ENCODE measurements around the gene UBE2B. TPM values are rescaled to one million over a fixed set of nuclear protein-coding genes. Genes with fewer than 3 reads are reported as not detected.
A peak's percentile ranks its signal among the peaks of the same experiment; 100 is the strongest.
"Not testable (repeated sequence)": the region's sequence is repeated elsewhere in the genome, so short reads cannot be mapped to it uniquely, and the experiment has no call there.

UBE2B gene
- total RNA-seq, 1 experiment from 2014 or later: 42.8 TPM

DNA sequence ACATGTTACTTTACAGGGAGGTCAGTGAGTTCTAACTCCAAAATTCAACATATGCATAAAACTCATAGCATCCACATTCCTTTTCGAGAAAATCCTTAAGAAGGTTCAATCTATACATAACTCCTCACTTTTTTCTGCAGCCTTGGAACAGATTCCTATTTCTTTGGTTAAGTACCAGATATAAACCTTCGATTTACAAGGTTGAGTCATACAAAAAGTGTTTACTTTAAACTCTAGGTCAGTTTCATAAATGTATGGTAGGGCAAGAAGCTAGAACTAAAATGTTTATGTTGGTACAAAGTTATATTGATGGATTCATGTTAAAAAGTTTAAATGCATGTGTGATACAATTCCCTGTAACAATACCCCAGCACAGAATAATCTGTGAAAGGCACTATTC is 20.9 kb downstream of the UBE2B start:
- in situ Hi-C loops (cut with HindIII; ENCODE audit: low pct_unique_long_range_greater_than_20kb, low sequenced_read_pairs): no loop called here
- DNase-seq (ENCODE audit: low read depth, low spot score): no peak

DNA sequence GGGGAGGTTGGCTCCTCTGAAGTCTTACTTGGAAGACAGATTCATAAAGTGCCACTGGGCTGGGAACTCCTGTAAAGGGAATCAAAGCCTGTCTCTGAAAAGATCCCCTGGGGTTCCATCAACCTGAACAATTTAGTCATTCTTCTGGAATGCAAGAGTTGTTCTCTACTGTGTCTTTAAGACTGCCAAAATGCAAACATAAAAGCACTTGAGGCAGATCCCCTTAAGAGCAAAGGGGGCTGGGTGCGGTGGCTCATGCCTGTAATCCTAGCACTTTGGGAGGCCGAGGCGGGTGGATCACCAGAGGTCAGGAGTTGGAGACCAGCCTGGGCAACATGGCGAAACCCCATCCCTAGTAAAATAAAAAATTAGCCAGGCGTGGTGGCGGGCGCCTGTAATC is 23.6 kb downstream of the UBE2B start:
- in situ Hi-C loops (cut with HindIII; ENCODE audit: low pct_unique_long_range_greater_than_20kb, low sequenced_read_pairs): no loop called here
- no peak for DNase-seq (ENCODE audit: low read depth, low spot score)

DNA sequence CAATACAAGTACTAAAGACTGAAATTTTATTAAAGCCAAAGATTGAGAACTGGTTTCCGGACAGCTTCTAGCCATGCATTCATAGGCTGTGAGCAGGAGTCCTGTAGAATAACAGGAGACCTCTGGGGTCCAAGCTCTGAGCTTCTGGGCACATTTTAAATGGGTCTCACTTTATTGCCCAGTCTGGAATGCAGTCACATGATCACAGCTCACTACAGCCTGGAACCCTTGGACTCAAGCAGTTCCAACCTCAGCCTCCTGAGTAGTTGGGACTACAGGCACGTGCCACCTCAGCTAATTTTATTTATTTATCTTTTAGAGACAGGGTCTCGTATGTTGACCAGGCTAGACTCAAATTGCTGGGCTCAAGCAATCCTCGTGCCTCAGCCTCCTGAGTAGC is 24.9 kb downstream of the UBE2B start:
- in situ Hi-C loops (cut with HindIII; ENCODE audit: low pct_unique_long_range_greater_than_20kb, low sequenced_read_pairs): no loop called here
- DNase-seq (ENCODE audit: low read depth, low spot score): no peak

DNA sequence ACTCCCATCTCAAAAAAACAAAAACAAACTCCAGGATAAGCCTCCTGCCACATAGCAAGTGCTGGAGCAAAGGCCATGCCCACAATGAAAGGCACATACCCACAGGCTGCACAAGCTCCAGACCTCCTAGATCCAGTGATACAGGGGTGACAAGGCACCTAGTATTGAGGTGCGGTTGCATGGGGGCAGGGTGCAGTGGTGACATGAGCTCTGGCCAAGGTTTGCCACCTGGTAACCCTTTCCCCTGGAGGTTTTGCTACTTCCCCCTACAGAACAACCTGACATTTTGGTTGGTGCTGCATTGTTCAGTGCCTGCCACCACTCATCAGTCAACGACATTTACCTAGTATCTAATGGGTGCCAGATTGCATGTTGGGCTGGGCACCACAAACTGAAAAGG is 25.8 kb downstream of the UBE2B start:
- in situ Hi-C loops (cut with HindIII; ENCODE audit: low pct_unique_long_range_greater_than_20kb, low sequenced_read_pairs): no loop called here
- DNase-seq (ENCODE audit: low read depth, low spot score): no peak

DNA sequence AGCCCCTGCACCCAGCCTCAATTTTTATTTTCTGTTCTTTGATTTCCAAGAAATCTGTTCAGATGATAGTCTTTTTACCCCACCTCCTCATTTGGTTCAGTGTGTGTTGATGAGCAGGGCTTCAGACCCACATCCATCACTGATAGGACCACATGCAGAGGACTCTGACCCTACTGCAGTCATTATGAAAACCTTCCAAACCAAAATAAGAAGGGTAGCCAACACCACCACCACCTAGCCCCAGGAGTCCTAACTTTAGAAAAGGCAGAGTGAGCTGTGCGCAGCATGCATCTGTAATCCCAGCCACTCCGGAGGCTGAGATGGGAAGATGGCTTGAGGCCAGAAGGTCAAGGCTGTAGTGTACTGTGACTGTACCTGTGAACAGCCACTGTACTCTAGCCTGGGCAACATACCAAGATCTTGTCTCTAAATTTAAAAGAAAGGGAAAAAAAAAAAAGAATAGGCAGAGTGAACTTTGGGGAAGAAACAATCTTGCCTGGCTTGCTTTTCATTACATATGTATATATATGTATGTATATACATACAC is 27.3 kb downstream of the UBE2B start:
- no peak for DNase-seq (ENCODE audit: low read depth, low spot score)
- in situ Hi-C loops (cut with HindIII; ENCODE audit: low pct_unique_long_range_greater_than_20kb, low sequenced_read_pairs): no loop called here

DNA sequence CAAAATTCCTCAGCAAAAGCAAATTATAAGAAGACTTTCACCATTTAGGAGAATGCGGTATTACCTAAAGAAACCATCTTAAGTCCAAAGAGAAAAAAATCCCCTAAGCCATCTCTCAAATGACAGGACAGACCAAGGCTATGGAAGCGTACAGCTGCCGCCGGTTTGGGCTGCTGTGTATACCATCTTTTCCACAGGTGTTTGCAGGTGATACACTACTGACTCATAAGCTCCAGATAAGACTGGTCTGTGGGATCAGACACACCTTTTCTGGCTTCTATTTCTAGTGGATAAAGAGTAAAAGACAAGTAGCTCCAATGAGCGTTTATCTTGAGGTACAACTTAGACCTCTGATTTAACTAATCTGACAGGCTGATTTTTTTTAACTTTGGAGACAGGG is 32.6 kb downstream of the UBE2B start:
- in situ Hi-C loops (cut with HindIII; ENCODE audit: low pct_unique_long_range_greater_than_20kb, low sequenced_read_pairs): no loop called here
- no peak for DNase-seq (ENCODE audit: low read depth, low spot score)

DNA sequence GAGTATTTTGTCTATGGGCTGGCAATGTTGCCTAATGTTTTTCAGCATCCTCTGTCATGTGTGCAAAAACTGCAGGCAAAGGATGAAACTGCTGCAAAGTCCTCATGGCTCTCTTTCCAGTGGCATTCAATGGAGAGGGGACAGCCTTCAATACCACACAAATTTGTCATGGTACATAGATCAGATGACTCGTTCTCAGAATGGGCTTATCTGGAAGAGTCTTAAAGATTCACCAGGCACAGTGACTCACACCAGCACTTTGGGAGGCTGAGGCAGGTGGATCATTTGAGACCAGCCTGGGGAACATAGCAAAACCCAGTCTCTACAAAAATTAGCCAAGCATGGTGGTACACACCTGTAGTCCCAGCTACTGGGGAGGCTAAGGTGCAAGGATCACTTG is 35.0 kb downstream of the UBE2B start:
- no peak for DNase-seq (ENCODE audit: low read depth, low spot score)
- in situ Hi-C loops (cut with HindIII; ENCODE audit: low pct_unique_long_range_greater_than_20kb, low sequenced_read_pairs): no loop called here

DNA sequence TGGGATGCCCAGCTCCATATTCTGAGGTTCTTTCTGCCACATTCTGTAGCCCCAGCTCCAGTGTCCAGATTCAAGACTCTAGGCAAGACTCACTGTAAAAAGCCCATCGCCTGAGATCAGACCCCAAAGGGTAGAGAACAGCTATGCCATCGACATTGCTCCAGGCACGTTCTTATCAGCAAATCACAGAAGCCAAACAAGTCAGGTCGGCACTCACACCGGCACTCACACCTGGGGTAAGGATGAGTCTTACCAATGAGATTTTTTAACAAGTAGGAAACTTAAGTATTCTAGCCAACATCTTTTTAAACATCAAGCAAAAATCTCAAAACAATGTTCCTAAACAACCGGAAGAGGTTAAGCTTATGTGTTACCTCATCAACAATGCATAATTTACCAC is 38.0 kb downstream of the UBE2B start:
- in situ Hi-C loops (cut with HindIII; ENCODE audit: low pct_unique_long_range_greater_than_20kb, low sequenced_read_pairs): no loop called here
- DNase-seq (ENCODE audit: low read depth, low spot score): no peak

DNA sequence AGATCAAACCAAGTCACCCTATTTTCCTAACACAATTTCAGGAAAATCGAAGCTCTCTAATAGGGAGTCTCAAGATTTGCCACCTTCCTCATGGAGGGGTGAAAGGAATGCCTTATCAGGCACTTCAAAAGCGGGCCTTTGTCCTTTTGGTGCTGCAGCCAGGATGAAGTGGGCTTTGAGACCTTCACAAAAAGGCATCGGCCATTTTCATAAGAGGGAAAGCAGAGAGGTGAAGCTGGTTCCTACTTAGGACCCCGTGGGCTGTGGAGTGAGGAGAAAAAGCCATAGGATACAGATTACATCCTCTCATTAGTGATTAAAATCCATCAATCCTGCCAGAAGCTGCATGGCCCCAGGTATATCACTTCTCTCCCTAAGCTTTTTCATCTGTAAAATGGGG is 39.5 kb downstream of the UBE2B start:
- no peak for DNase-seq (ENCODE audit: low read depth, low spot score)
- in situ Hi-C loops (cut with HindIII; ENCODE audit: low pct_unique_long_range_greater_than_20kb, low sequenced_read_pairs): no loop called here

DNA sequence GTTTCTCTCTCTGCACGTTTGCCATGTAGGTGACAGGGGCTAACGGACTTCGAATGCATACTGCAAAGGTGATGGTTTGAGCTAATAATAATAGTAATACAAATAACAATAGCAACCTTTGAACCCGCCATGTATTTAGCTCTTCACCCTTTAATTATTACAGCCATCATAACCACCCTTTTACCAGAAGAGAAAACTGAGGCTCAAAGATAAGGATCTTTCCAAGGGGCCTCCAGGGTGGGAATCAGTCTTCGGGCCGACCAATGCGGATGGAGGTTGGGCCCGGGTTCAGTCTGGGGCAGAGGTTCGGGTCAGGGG is 39.8 kb downstream of the UBE2B start:
- in situ Hi-C loops (cut with HindIII; ENCODE audit: low pct_unique_long_range_greater_than_20kb, low sequenced_read_pairs): no loop called here
- DNase-seq (ENCODE audit: low read depth, low spot score): no peak

DNA sequence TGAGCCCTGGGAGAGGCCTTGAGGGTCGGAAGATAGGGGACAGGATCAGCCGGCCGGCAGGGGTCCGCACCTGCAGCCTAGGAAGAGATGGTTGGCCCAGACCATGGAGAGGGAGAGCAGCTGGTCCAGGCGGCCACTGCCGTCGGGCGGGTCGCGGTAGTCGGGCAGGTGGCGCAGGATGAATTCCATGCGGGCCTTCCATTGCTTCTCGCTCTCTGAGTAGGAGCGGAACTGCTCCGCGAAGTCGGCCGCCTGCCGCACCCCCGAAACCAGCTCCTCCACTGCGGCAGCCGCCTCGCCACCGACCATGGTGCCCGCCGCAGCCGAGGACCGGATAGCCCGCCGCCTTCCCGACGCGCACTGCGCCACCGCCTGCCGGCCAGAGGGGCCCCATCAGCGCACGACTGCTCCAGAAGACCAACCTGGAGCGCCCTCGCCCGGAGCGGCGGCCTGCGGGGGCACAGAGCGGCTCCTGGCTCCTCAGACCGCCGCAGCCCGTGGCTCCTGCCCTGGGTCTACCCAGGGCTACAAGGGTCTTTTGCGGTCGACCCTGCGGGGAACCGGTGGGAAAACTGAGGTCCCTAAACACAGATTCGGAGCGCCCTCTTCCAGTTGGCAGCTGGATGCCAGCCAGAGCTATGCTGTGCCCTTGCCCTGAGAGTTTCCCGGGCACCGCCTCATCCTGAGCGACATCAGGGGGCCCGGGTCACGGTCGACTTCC is 40.3 kb downstream of the UBE2B start, which contains the start of gene CDKN2AIPNL:
TSS of gene CDKN2AIPNL (minus strand) at position 336 of the 721 bp plus-strand sequence. CDS start at position 309, 27 bp downstream.
- in situ Hi-C loops (cut with HindIII; ENCODE audit: low pct_unique_long_range_greater_than_20kb, low sequenced_read_pairs): no loop called here

DNA sequence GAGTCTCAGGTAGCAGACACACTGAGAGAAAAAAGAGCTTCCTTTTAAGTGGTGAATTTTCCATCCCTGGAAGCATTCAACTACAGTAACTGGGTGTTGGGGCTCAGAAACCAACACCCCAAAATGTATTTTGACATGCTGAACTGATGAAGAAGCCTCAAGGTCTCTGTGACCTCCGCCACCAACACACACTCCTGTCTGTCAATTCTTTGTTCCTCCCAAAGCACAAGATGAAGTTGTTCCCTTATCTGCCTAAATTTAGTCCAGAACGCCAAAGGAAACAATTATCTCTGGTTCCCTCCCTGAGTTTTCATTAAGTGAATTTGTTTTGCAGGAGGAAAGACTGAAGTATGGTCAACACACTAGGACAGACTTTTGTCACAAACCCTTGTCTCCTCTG is 41.7 kb downstream of the UBE2B start:
- in situ Hi-C loops (cut with HindIII; ENCODE audit: low pct_unique_long_range_greater_than_20kb, low sequenced_read_pairs): no loop called here
- DNase-seq (ENCODE audit: low read depth, low spot score): no peak

More for the DNA sequence above, 40.3 kb downstream of the UBE2B start, which contains the start of gene CDKN2AIPNL:
- peak; percentile 85 for DNase-seq (ENCODE audit: low read depth, low spot score)

DNA sequence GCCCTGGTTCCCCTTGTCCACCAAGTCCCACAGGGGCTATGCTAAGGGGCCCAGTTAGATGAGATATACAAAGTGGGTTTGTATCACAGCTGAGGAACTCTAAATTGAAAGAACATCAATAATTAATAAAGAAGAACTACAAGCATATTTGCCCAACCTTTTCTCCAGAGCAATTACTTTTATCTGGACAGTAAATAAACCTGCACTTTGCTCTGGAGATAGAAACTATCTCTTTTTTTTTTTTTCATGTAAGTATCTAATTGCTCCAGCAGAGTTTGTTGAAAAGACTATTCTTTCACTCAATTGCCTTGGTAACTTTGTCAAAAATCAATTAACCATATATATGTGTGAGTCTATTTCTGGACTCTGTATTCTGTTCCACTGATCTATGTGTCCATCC is 46.3 kb downstream of the UBE2B start:
- DNase-seq (ENCODE audit: low read depth, low spot score): no peak
- in situ Hi-C loops (cut with HindIII; ENCODE audit: low pct_unique_long_range_greater_than_20kb, low sequenced_read_pairs): no loop called here

DNA sequence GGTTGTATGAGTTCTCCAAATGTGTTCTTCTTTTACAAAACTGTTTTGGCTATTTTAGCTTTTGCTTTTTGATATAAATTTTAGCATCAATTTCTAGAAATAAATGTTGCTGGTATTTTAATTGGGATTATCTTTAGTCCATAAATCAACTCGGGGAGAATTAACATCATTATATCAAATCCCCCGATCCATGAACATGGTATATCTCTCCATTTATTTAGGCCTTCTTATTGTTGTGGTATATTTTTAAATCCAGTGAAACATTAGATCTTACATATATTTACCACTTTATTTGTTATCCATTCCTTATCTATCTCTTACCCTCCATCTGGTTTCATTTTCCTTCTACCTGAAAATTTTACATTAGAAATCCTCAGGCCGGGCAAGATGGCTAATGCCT is 47.6 kb downstream of the UBE2B start:
- in situ Hi-C loops (cut with HindIII; ENCODE audit: low pct_unique_long_range_greater_than_20kb, low sequenced_read_pairs): no loop called here
- no peak for DNase-seq (ENCODE audit: low read depth, low spot score)

DNA sequence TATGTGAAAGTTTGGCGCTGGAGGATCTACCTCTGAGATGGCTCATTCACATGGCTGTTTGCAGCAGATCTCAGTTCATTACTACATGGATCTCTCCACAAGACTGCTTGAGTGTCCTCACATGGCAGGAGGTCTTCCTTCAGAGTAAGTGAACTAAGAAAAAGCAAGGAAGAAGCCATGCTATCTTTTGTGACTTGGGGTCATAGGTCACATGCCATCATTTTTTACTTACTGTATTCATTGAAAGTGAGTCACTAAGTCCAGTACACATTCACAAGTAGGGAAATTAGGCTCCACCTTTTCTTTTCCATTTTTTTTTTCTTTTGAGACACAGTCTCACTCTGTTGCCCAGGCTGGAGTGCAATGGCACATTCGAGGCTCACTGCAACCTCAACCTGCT is 49.0 kb downstream of the UBE2B start:
- DNase-seq (ENCODE audit: low read depth, low spot score): no peak
- in situ Hi-C loops (cut with HindIII; ENCODE audit: low pct_unique_long_range_greater_than_20kb, low sequenced_read_pairs): no loop called here

DNA sequence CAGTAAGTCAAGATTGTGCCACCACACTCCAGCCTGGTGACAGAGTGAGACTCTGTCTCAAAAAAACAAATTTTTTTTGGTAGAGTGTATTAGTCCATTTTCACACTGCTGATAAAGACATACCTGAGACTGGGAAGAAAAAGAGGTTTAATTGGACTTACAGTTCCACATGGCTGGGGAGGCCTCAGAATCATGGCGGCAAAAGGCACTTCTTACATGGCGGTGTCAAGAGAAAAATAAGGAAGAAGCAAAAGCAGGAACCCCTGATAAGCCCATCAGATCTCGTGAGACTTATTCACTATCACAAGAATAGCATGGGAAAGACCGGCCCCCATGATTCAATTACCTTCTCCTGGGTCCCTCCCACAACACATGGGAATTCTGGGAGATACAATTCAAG is 49.7 kb downstream of the UBE2B start:
- in situ Hi-C loops (cut with HindIII; ENCODE audit: low pct_unique_long_range_greater_than_20kb, low sequenced_read_pairs); DNase-seq (ENCODE audit: low read depth, low spot score): not testable (repeated sequence)

DNA sequence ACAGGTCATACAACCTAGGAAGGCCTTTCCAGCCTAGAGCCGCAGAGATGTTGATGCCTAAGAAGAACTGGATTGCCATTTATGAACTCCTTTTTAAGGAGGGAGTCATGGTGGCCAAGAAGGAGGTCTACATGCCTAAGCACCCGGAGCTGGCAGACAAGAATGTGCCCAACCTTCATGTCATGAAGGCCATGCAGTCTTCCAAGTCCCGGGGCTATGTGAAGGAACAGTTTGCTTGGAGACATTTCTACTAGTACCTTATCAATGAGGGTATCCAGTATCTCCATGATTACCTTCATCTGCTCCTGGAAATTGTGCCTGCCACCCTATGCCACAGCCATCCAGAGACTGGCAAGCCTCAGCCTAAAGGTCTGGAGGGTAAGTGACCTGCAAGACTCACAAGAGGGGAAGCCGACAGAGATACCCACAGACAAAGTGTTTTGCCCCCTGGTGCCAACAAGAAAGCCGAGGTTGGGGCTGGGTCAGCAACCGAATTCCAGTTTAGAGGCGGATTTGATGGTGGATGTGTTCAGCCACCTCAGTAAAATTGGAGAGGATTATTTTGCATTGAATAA is 51.5 kb downstream of the UBE2B start:
- no peak for DNase-seq (ENCODE audit: low read depth, low spot score)
- in situ Hi-C loops (cut with HindIII; ENCODE audit: low pct_unique_long_range_greater_than_20kb, low sequenced_read_pairs): no loop called here

DNA sequence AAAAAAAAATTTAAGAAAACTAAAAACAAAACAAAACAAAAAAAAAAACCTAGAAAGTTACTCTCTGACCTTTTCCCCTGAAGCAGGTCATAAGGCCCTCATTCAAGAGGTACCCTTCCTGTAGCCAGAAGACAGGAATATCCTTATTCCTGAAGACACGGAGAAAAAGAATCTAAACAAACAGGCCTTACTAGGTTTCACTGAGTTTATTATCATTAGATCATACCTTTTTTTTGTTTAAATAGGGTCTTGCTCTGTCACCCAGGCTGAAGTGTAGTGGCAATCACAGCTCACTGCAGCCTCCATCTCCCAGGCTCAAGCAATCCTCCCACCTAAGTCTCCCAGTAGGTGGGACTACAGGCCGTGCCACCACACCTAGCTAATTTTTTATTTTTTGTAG is 52.0 kb downstream of the UBE2B start:
- DNase-seq (ENCODE audit: low read depth, low spot score): no peak
- in situ Hi-C loops (cut with HindIII; ENCODE audit: low pct_unique_long_range_greater_than_20kb, low sequenced_read_pairs): no loop called here

DNA sequence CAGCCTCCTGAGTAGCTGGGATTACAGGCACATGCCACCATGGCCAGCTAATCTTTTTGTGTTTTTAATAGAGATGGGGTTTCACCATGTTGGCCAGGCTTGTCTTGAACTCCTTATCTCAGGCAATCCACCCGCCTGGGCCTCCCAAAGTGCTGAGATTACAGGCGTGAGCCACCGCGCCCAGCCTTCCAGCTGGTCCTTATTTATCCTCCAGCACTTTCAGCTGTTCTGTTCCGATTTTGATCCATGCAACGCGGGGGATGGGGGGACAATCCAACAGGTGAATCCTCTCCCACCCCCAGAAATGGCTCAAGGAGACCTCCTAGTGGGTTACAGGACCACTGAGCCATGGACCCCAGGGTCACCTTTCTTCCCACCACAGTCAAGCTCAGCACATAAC is 55.0 kb downstream of the UBE2B start:
- in situ Hi-C loops (cut with HindIII; ENCODE audit: low pct_unique_long_range_greater_than_20kb, low sequenced_read_pairs): no loop called here
- no peak for DNase-seq (ENCODE audit: low read depth, low spot score)

All from SK-MEL-5 (cell line).